CD4-positive, alpha-beta T cell treated with Interleukin-1 beta for 1 hour (primary cell): ENCODE data around the gene SLC25A25.

Source experiments
- DNase-seq, 2 donors: peaks; one replicate each; pipeline ENCODE4 v3.0.0-alpha.2; 2020 to 2022

SLC25A25 gene

DNA sequence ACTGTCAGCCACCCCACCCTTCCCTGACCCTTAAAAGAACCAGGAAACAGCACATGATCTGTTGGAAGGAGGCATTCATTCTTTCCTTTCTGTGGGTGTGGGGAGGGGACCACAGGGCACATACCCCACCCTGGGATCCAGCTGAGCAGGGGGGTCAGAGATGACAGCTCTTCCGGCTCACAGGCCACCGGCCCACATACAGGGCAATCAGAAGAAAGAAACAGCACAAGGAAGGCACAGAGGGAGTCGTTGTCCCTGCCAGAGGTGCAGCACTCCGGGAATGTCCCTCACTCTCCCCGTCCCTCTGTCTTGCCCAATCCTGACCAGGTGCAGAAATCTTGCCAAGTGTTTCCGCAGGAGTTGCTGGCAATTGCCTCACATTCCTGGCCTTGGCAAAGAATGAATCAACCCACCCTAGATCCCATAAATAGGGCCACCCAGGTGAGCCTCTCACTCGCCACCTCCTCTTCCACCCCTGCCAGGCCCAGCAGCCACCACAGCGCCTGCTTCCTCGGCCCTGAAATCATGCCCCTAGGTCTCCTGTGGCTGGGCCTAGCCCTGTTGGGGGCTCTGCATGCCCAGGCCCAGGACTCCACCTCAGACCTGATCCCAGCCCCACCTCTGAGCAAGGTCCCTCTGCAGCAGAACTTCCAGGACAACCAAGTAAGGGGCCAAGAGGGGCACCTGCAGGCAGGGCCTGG lies 81.1 kb downstream of the SLC25A25 start, which contains the start of gene LCN2:
Gene LCN2, plus strand, starts transcription at position 453 of the 701 bp plus-strand sequence. Its CDS starts 73 bp downstream, at position 526.
- no peak for DNase-seq

DNA sequence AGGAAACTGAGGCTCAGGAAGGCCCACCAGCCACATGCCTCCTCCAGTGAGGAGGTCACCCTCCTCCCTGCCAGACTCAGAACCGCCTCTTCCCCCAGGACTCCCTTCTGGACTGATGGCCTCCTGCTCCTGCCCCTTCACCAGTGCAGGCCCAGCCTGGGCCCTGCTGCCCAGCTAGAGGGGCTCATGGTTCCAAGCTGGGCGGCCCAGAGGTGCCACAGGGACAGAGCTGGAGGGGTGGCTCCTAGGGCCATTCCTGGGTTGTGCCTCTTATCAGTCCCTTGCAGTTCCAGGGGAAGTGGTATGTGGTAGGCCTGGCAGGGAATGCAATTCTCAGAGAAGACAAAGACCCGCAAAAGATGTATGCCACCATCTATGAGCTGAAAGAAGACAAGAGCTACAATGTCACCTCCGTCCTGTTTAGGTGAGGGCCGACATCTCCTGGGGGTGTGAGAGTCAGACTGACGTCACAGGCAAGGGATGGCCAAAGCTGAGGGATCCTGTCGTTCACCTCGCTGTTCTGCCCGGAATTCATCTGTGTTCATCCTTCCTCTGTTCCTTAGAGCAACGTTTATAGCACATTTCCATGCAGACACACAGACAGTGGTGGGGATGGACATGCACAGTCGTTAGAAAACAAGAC lies 82.0 kb downstream of the SLC25A25 start:
- no peak for DNase-seq

DNA sequence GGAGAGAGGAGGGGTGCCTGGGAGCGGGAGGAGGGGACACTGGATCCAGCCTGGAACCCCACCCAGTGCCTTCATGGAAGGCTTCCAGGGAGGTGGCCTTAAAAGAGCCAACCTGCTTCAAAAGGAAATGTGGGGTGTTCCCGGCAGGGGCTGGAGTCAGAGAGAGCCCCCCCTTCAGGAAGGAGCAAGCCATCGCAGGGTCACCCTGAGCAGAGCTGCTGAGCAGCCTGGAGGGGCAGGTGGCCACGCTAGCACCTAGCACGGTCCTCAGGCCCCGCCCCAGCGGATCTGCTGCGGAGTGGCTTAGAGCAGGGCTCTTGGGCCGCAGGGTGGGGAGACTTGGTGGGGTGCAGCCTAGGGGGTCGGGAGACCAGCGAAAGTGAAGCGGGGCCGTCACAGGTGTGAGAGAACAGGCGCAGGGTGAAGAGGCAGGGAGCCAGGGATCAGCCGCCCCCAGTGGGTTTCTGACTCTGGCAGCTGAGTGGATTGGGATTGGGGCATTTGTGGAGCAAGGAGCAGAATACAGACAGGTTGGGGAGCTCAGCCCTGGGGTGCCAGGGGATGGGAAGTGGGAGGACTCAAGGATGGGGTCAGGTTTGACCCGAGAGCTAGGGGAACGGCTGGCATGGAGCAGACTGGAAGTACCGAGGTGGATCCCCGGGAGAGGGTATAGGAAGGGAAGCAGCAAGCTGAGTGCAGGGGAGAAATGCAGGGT lies 82.7 kb downstream of the SLC25A25 start:
- DNase-seq: no peak

DNA sequence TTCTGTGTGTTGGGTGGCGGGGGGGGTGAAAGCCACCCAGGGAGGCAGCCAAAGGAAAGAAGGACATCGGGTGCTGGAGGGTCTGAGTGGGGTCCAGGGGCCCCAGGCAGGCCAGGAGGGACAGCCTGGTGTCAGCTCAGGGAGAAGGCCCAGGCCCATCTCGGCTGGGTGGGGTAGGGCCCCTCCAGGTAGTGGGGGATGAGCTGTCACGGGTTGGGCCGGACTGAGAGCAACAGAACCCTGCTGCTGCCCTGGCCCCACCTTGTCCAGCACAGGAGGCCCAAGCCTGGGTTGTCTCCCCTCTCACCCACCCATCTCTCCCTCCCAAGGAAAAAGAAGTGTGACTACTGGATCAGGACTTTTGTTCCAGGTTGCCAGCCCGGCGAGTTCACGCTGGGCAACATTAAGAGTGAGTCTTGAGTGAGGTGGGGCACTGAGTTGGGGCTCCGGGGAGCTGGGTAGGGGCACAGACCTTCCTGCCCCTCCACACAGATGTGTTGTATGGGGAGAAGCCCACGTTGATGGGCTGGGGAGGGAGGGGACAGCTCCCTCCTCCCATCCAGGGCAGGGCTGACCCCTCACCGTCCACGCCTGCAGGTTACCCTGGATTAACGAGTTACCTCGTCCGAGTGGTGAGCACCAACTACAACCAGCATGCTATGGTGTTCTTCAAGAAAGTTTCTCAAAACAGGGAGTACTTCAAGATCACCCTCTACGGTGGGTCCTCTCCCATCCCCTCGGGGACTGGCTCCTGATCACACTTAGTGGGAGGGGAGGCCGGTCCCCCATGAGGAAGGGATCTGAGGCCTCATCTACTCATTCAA lies 83.5 kb downstream of the SLC25A25 start:
- no peak for DNase-seq

DNA sequence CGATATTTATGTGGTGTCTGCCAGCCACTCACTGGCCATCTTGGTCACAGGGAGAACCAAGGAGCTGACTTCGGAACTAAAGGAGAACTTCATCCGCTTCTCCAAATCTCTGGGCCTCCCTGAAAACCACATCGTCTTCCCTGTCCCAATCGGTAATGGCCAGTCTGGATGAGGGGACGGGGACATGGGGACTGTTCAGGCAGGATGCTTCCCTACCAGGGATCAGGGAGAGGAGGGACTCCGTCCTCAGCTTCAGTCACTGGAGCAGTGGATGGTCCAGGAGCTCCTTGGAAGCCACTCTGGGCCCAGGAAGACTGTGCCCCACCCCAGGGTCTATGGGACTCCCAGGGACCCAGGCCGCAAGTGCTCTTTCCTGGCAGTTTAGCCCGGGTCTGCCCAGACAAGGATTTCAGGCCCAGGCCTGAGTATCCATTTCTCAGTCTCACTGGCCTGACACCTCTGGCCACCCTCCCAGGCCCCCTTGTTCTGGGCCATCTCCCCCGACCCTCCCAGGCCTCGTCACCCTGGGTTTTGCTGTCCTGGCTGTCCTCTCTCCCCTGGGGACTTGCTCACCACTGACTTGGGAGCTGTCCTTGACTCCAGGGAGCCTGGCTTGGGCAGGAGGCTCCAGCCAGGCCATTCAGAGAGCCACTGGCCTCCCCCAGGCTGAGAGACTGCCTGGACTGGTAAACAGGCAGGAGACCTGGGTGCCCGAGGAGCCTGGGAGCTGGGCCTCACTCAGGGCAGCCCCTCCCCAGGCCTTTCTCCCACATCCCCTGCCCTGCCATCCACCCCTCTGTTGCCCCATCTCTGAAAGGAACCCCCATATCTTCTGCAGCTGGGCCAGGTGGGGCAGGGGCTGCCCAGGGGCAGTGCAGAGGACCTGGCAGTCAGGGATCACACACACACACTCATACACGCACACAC lies 84.4 kb downstream of the SLC25A25 start:
- DNase-seq: no peak

DNA sequence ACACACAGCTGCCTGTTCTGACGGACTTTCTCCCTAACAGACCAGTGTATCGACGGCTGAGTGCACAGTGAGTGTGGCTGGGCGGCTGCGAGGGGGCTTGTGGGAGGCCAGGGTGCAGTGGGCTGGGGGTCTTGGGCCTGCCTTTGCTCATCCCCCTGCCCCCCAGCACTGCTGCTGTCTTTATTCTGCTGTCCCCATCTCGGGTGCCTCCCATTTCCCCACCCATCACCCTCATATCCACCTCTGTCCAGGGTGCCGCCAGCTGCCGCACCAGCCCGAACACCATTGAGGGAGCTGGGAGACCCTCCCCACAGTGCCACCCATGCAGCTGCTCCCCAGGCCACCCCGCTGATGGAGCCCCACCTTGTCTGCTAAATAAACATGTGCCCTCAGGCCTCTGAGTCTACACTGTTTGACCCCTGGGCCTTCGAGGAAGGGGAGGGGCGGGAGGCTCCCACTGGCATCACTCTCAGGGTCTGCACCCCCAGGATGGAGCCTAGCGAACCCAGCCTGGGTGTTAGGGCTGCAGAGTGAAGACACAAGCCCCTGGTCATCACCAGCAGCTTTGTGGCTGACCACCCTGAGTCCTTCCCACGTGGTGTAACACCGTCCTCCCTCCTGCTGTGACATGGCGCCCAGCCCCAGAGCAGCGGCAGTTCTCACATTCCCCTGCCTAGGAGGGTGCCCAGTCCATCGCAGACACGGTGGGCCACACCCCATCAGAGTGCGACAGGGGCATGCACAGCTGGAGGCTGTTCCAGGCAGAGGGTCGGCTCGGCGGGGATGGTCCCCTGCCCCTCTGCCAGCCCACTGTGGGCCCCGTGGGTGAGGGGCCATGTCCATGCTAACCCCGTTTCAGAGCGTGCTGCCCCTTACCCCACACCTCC lies 85.3 kb downstream of the SLC25A25 start:
- no peak for DNase-seq

DNA sequence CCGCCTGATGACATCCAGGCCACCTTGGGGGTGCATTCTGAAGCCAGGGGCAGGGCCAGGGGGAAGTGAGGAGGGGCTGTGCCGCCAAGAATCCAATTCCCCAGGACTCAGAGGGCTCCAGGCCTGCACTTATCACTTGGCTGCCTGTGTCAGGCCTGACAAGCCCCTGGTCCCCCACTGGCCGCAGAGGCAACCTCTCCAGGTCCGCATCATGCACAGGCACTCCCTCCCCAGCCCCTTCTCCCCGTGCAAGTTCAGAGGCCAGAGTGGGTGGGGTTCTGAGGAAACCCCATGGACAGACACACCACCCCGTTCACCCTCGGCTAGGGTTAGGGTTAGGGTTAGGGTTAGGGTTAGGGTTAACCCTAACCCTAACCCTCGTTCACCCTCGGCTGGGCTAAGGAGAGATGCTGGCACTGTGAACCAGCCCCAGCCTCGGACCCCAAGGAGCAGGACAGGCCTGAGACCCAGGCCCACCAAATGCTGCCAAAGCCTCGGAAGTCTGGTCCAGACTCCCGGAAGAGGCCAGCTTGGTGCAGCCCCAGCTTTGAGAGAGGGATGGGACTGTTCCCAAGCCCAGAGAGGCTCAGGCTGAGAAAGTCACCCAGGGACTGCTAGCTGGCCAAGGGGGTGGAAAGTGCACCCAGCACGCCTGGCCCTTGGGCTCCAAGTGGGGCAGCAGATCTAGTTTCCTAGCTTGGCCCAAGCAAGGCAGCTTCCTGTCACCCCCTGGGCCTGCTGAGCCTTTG lies 86.1 kb downstream of the SLC25A25 start:
- no peak for DNase-seq

DNA sequence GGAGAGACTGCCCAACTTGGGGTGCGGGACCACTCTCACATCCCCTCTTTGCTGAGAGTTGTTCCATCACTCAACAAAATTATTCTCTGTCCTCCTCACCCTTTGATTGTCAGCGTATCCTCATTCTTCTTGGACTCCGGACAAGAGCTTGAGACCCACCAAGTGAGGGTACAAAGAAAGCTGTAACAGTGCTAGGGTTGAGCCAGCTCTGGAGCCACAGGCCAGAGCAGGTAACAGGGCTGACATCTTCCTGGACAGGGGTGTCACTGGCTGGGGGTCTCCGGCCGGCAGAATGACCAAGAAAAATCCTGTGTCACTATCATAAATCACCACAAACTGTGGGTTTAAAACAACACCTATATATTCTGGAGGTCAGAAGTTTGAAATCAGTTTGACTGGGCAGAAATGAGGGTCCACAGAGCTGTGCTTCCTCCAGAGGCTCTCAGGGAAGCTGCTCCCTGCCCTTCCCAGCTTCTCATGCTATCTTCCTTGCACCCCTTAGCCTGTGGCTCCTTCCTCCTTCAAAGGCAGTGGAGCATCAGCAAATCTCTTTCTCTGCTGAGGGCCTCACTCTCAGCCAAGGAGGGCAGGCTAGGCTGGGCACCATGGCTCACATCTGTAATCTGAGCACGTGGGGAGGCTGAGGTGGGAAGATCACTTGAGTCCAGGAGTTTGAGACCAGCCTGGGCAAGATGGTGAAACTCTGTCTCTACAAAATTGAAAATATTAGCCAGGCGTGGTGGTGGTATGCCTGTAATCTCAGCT lies 87.9 kb downstream of the SLC25A25 start:
- DNase-seq: no peak
